Right renal cortex interstitium (tissue), 3 donors: Measurements from ENCODE around the gene CENPL. TPM values are rescaled to one million over a fixed set of nuclear protein-coding genes. Genes with fewer than 3 reads are reported as not detected.
"Not testable (repeated sequence)": the region's sequence is repeated elsewhere in the genome, so short reads cannot be mapped to it uniquely, and the experiment has no call there.

Source experiments
- DNase-seq, 3 donors: peaks; one replicate each; pipeline ENCODE4 v3.0.0-alpha.2; 2013; ENCODE audit warnings: low read depth in 3 of 3, low spot score in 2 of 3
- polyA plus RNA-seq, 3 donors: library from polyadenylated mRNA; unstranded; fragments of 120-200 nt; gene quantifications; one replicate each; pipeline ENCODE4 v1.2.1, GENCODE V29; 2013; ENCODE audit not compliant: insufficient read length in 3 of 3

Gene CENPL, protein sequence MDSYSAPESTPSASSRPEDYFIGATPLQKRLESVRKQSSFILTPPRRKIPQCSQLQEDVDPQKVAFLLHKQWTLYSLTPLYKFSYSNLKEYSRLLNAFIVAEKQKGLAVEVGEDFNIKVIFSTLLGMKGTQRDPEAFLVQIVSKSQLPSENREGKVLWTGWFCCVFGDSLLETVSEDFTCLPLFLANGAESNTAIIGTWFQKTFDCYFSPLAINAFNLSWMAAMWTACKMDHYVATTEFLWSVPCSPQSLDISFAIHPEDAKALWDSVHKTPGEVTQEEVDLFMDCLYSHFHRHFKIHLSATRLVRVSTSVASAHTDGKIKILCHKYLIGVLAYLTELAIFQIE
- polyA plus RNA-seq: 10 to 100 TPM; 11.1 to 13.2 (median 11.8) TPM

DNA sequence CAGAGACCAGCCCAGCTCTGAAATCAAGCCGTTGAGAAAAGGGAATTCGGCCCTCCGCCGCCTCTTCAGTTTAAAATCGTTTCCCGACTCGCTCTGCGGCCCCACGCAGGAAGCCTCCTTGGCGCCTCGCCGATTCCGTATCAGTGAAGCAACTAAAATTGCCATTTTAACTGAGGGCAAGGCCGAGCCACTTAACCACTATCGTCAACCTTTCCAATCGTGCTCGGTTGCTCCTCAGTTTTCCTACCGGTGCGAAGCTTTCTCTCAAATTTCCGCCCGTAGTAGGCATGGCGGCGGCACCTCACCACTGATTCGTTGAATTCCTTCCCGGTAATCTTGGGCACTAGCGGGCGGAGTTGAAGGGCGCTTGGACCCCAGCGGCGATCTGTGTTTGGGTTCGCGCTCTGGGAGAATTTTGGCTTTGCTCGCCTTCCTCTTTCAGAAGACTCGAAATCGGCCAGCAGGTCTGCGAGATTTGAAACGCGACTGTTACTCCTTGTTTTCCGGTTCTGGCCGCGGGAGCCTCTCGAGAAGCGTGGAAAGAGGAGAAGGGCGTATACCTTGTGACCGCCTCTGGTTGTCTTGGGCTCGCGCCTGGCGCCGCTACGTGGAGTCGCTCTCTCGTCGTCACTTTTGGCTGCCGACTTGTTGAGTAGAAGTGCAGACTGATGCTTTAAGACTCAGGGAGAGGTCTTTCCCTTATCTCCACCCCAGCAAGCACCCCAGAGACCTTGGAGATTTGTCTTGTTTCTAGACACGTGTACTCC is at the start of gene CENPL, which contains the start of gene DARS2:
Gene CENPL (minus strand): TSS at position 569 of the 767 bp plus-strand sequence. CDS start 13,584 bp downstream, outside the sequence.
Gene DARS2 (plus strand): TSS at position 359 of the 767 bp plus-strand sequence. CDS start 557 bp downstream, outside the sequence.
- DNase-seq: peak; percentile 94 to 95 (median 95)

- DNase-seq: no peak
These were observed 46.8 kb upstream of the CENPL start for GRCh38 chr1:173871500-173871899.

- DNase-seq: no peak
These were observed 46.4 kb upstream of the CENPL start for GRCh38 chr1:173871091-173871490.

GRCh38 chr1:173870252-173871075 is 45.8 kb upstream of the CENPL start:
- DNase-seq: no peak

GRCh38 chr1:173869021-173869359 is 44.3 kb upstream of the CENPL start:
- DNase-seq: no peak

- DNase-seq: peak in 2 of 3 donors; percentile 50 to 56
These were observed 43.8 kb upstream of the CENPL start, which contains the start of gene ZBTB37 for GRCh38 chr1:173868266-173869020. Gene ZBTB37, plus strand, starts transcription at chr1:173868380. Its CDS starts 1,846 bp downstream, at chr1:173870226.

DNA sequence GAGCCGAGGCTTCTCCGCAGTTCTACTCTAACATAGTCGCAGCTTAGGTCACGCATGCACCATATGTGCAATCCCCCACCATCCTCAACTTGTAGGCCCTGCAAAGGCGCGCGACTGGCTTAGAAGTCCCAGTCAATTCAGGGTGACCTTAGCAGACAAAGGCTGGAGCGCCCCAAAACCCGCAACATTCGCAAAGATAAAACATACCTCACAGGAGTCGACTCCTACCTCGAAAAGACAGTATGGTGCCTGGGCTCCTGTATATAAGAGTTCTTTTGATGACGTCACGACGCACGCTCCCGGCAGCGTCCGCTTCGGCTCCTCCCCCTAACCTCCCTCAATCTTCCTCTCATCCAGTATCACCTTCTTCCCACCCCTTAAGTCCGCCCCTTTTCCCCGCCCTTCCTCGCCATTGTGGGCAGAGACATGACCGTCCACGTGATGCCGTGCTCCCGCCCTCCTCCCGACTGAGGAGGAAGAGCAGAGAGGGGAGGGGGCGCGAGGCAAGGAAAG is 43.1 kb upstream of the CENPL start, which contains the start of gene GAS5:
Gene GAS5 (minus strand): TSS at position 237 of the 513 bp plus-strand sequence.
- DNase-seq: peak; percentile 98 to 100 (median 99)

GRCh38 chr1:173867141-173867752 is 42.6 kb upstream of the CENPL start:
- DNase-seq: no peak

DNA sequence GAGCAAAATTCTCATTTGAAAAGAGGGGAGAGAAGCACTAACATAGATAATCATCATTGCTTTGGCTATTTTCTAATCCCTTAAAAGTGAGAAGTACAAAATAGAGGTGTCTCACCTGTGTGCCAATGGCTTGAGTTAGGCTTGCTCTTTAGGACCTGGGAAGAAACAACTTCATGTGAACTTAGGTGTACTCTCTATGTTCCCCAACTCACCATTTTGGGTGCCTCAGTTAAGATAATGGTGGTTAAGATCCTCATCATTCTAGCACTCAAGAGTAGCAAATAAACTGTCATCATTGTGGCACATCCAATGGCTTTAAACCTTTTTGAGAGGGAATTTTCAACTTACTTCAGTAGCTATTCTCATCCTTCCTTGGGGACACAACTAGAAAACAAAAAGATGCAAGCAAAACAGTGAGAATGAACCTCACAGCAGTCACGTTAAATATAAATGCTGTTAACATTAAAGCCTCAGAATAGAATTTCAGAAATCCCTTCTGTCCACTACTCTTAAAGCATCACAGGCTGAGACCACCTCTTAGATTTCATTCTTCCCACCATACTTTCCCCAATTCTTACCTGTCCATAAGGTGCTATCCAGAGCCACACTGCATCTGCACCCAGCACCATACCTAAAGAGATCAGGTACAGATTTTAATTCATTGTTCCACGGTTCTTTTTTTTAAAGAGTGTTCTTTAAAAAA is 41.9 kb upstream of the CENPL start:
- no peak for DNase-seq

DNA sequence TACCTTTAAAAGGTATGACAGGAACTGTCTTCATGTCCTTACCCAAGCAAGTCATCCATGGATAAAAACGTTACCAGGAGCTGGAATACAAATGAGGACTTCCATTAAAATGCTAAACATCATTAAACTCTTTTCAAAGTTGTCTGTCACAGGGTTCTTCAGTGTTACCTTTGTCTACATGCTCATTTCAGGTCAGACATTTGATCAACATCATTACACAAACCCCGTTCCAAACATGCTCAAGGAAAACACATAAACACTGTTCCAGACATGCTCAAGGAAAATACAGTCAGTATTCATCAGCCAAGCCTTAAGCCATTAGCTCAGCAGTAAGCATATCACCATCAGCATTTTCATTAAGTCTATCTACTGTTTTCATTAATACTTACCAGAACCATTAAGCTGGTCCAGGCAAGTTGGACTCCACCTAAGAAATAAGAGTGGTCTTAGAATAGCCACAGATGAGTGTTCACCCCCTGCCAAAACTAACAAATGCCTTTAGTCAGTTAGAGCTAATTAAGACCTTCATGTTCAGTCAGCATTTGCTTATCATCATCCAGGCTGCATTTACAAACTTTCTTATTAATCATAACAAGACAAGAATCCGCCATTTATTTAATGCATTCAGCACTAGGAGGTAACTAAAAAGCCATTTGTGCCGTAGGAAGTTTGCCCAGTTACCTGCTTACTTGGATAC is 40.9 kb upstream of the CENPL start:
- DNase-seq: no peak

- no peak for DNase-seq
These were observed 39.6 kb upstream of the CENPL start for GRCh38 chr1:173864179-173864867.

GRCh38 chr1:173863224-173864161 is 38.8 kb upstream of the CENPL start:
- DNase-seq: no peak

DNA sequence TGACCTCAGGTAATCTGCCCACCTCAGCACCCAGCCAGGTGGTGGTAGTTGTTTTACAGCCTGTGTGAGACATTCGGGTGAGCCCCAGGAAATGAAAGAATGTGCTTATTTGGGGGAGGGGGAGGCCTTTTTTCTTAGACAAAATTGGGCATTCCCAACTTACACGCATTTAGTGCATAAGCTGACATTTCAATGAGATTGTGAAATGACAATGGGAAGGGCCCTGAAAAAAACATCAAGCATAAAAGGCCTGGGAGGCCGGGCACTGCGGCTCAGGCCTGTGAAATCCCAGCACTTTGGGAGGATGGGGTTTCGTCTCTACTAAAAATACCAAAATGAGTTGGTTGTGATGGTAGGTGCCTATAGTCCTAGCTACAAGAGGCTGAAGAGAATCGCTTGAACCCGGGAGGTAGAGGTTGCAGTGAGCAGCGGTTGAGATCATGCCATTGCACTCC is 38.1 kb upstream of the CENPL start:
- DNase-seq: no peak

- not testable (repeated sequence) for DNase-seq
These were observed 37.6 kb upstream of the CENPL start for GRCh38 chr1:173862146-173862768.

- DNase-seq: no peak
These were observed 37.1 kb upstream of the CENPL start for GRCh38 chr1:173861731-173862145.

DNA sequence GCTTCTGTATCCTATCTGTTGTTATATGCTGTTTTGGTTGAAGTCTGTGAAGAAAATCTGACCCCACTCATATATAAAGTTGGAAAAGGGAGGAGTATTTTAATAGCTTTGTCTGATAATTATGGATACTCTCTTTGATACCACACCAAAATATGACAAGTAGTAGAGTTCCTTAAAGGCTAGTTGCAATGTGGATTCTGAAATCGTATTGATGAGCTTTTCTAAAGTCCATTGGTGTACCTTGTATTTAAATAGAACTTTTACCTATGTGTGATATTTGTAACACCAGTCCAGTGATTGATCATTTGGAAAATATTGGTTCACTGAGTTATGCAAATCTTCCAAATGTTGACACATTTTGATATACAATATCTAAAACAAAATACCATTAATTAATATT is 35.4 kb upstream of the CENPL start:
- no peak for DNase-seq
